GM18498 (cell line): ENCODE measurements around the gene ERGIC1.
"Not testable (repeated sequence)": the region's sequence is repeated elsewhere in the genome, so short reads cannot be mapped to it uniquely, and the experiment has no call there.

Experiments used
- ATAC-seq: cut with Tn5 transposase; IDR thresholded peaks from one replicate; pipeline ENCODE4 v1.9.1; 2021; ENCODE audit warnings: mild to moderate bottlenecking, moderate library complexity; ENCODE audit not compliant: unreplicated experiment

The ERGIC1 gene

DNA sequence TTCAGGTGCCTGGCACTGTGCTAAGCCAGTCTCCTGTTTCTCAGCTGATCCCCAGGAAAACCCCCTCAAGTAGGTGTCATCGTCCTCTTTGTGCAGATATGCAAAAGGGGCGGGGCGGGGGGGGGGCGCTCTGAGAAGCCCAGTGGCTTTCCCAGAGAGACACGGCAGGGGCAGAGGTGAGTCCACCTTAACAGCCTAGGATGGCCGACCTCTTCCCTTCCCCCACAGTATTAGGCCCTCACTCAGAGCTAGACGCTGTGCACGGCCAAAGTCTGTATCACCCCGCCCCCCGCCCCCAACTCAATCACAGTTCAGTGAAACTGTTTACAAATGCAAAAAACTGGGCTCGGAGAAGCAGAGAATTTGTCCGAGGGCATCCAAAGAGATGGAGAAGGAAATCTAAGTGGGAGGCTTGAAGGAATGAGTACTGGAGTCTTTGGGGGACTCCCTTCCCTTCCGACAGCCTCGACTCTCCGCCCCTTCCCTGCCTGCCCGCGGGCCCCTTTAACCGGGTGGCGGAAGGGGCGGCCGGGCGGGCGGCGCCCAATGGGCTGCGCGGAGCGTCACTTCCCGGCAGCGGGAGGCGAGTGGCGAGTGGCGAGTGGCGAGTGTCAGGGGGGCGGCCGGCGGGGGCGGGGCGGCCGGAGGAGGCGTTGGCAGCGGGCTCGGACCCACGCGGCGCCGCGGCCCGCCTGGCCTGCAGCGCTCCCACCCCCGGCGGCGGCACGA lies at the start of gene ERGIC1:
Gene ERGIC1, plus strand, starts transcription at position 566 of the 729 bp plus-strand sequence. Its CDS starts 163 bp downstream, at position 729.
- peak; percentile 78 for ATAC-seq

- no peak for ATAC-seq
These were observed 48.5 kb upstream of the ERGIC1 start for GRCh38 chr5:172785429-172786088.

DNA sequence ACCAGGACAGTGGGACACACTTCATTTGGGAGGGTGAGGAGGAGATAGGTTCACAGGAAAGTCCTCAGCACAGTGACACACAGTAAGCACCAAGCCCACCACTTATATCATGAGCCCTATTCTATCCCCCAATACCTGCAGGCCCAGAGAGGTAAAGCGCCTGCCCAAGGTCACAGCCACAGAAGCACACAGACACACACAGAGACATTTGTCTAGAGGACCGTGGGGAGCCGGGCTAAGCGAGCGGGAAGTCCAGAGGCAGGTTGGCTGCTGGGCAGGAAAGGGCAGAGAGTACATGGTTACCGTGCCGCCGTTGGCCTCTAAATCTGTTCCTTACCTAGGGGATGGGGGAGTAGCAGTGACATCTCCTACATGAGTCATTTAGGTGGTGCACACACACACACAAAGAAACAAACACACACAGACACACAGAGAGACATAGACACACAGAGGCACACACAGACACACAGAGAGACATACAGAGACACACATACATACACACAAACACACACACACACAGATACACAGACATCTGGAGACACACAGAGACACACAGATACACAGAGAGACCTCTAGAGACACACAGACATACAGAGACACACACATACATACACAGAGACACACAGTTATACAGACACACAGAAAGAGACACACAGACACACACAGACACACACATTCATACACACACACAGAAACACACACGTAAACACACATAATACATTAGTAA lies 47.2 kb upstream of the ERGIC1 start:
- ATAC-seq: no peak

DNA sequence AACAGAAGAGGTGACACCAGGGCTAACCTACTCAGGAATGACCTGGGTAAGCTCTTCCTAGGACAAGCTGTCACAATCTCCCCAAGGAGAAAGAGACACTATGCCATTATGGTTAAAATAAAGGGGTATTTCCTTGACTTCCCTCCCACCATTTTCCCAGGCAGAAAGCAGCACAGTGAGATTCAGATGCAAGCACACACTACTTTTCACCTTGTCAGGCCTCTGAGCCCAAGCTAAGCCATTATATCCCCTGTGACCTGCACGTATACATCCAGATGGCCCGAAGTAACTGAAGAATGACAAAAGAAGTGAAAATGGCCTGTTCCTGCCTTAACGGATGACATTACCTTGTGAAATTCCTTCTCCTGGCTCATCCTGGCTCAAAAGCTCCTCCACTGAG lies 46.5 kb upstream of the ERGIC1 start:
- not testable (repeated sequence) for ATAC-seq

DNA sequence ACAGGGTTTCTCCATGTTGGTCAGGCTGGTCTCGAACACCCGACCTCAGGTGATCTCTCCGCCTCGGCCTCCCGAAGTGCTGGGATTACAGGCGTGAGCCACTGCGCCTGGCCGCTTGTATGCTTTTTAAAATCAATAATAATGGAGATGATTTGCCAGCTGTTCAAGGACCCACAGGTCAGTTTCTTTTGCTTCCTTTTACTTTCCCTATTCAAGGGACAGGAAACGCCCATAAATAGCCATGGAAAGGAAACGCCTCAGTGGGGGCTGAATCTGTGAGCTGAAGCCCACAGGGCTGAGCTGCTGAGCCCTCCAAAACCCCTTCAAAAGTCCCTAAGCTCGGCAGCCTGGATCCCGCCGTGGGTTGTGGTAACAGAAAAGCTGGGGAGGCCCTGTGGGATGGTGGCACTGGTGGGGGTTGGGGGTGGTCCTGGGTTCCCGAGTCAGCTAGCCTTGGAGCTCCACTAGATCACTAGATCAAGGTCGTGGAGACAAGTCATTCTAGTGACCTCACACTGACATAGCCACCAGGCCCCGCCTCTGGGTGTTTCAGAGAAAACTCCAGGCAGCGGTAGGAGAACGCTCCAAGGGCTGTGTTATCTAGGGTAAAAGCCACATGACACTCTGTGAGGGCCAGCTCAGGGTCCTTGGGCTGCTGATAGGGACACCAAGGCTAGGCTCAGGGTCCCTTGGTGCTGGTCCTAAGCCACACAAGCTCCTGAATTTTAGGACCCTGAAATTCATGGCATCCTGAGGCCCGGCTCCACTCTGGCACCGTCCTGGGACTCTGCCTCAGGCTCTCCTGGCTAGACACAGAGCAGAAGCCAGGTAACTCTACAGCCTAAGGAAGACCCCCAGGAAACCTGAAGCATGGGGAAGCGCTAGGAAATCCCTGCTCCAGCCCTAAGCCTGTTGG lies 45.0 kb upstream of the ERGIC1 start:
- no peak for ATAC-seq

GRCh38 chr5:172789687-172790495 lies 44.2 kb upstream of the ERGIC1 start:
- no peak for ATAC-seq

DNA sequence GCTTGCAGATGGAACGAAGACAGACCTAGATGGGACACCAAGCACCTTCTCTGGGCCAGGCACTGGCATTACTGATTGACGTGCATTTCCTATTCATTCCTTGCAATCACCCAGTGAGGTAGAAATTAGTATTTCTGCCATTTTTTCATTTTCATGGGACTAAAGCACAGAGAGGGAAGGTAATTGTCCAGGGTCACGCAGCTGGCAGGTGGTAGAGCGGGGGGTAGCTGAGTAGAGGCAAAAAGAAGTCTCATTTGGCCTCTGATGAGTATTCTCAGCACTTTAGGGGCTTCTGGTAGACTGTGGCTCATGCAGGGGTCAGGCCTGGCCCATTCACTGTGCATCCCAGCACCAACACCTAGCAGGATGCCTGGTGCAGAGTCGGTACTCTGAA lies 43.6 kb upstream of the ERGIC1 start:
- ATAC-seq: no peak

DNA sequence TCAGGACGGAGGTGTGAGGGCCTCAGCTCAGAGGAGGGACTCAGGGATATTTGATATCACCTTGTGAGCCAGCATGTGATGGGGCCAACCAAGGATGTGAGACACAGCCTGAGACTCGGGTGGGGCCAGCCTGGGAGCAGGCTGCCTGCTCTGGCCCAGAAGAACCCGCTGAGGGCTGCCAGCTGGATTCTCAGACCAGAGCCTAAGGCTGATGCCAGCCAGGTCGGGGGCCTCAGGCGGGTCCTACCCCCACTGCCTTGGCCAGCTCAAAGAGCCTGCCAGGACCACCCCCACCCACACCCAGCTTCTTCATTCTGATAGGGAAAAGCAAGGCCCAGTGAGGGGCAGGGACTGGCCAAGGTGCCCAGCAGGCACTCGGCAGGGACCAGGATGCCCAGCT lies 42.8 kb upstream of the ERGIC1 start:
- ATAC-seq: no peak

DNA sequence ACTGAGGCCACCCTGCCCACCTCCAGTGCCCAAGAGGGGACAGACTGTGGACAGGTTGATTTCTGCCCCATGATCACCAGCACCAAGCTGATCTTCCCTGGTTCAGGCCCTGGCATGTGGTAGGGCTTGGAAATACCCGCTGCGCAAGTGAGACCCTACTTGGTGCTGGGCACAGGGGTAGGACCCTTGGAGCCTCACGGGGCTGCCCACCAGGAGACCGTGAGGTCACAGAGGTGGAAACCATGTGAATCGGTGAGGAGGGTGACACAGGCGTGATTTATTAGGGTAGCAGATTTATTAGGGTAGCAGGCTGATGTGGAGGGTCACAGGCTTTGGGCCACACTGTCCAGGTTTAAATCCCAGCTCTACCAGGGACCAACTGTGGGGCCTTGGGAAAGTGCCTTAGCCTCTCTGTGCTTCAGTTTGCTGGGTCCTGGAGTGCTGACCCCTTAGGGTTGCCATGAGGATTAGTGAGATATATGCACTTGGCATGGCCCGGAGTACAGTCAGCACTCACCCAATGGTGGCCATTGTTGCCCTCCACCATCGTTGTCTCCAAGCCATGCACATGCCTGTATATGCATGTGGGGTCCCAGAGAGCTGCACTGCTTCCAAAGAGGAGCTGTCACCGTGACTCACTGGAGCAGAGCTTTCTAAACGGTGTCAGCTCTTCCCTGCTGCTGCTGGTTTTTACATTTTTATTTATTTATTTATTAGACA lies 42.2 kb upstream of the ERGIC1 start:
- ATAC-seq: no peak

- ATAC-seq: no peak
These were observed 41.1 kb upstream of the ERGIC1 start for GRCh38 chr5:172792701-172793570.

GRCh38 chr5:172793577-172794488 lies 40.2 kb upstream of the ERGIC1 start:
- no peak for ATAC-seq

- ATAC-seq: no peak
These were observed 38.6 kb upstream of the ERGIC1 start for GRCh38 chr5:172795318-172795977.

DNA sequence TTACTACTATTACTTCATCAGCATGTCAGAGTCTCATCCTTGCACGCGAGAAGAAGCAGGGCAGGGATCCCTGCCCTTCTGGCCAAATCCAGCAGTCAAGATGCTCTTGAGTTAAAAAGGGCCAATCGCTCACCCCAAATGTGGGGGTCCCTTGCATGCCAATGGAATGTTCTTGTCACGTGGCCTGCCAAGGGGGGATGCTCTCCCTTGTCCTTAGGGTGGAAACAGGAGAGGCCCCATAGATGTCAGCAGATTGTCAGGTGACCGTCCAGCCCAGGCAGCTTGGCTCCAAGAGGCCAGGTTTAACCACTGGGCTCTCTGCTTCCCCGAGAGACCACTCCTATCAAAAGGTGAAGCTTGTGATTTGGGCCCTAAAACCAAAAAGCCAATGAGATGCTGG lies 37.7 kb upstream of the ERGIC1 start:
- no peak for ATAC-seq

DNA sequence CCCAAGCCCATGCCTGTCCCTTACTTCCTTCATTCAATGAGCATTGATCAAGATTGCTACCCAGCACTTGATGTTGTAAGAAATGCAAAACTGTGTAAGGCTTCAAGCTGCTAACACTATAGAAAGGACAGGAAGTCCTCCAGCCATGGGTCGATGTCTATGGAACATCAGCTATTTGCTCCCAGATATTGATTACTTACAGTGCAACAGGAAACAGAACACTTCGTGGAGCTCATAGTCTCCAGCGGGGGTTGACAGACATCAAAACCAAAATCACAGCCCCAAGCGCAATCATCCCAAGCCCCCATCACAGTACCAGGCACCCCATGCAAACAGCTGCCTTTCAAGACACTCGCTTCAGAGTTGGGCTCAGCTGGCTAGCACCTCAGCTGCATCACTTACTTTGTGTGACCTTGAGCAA lies 36.3 kb upstream of the ERGIC1 start:
- no peak for ATAC-seq

- ATAC-seq: no peak
These were observed 35.4 kb upstream of the ERGIC1 start for GRCh38 chr5:172798422-172799215.

GRCh38 chr5:172799416-172799815 lies 34.6 kb upstream of the ERGIC1 start:
- no peak for ATAC-seq
